Measurements from ENCODE around the gene UBE3D.

The UBE3D gene

DNA sequence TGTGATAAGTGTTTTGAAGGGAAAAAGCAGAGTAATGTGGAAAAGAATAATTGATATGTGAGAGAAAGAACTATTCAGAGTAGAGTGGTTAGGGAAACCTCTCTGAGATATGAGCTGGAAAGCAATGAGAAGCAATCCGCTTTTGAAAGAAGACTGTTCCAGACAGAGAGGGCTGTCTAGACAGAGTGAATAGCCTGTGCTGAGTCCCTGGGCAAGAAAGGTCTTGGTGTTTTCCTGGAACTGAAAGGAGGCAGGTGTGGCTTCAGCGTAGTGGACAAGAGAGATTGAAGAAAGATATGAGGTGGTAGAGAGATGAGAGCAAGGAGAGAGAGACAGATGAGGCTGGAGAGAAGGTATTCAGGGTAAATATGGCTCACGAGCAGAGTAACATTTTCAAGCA, 190.8 kb downstream of the UBE3D start:
- H3K79me2 ChIP-seq (ENCODE audit: insufficient read depth, low read length), result no peaks in the 10 kb centered on the region
- no peaks in the 10 kb centered on the region for H4K20me1 ChIP-seq (ENCODE audit: low read depth, low read length)
- H3K9ac ChIP-seq (ENCODE audit: low read length), result no peak overlapping the region
- H3K36me3 ChIP-seq (ENCODE audit: low read length), result no peaks in the 10 kb centered on the region
- H3F3A ChIP-seq (ENCODE audit: insufficient read depth), result no peaks in the 10 kb centered on the region
- H3K27ac ChIP-seq (ENCODE audit: low read depth, low read length), result no peak overlapping the region
- H3K4me2 ChIP-seq (ENCODE audit: low read depth, low read length, poor library complexity, severe bottlenecking), result no peak overlapping the region
- H3K4me3 ChIP-seq (ENCODE audit: insufficient read depth, low read length, poor library complexity, severe bottlenecking), result no peak overlapping the region
- H3K9me2 ChIP-seq (replicated peaks; ENCODE audit: insufficient read depth, low read length), result no peaks in the 10 kb centered on the region
- no peaks in the 10 kb centered on the region for H3K27me3 ChIP-seq (ENCODE audit: low read length)
- no peak overlapping the region for H2AFZ ChIP-seq (ENCODE audit: low read depth, low read length, severe bottlenecking)
- TF ChIP-seq, protein P1, sequence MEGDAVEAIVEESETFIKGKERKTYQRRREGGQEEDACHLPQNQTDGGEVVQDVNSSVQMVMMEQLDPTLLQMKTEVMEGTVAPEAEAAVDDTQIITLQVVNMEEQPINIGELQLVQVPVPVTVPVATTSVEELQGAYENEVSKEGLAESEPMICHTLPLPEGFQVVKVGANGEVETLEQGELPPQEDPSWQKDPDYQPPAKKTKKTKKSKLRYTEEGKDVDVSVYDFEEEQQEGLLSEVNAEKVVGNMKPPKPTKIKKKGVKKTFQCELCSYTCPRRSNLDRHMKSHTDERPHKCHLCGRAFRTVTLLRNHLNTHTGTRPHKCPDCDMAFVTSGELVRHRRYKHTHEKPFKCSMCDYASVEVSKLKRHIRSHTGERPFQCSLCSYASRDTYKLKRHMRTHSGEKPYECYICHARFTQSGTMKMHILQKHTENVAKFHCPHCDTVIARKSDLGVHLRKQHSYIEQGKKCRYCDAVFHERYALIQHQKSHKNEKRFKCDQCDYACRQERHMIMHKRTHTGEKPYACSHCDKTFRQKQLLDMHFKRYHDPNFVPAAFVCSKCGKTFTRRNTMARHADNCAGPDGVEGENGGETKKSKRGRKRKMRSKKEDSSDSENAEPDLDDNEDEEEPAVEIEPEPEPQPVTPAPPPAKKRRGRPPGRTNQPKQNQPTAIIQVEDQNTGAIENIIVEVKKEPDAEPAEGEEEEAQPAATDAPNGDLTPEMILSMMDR (IDR thresholded peaks at IDR 0.05; ENCODE audit: insufficient read depth, low read length, poor library complexity, severe bottlenecking), result no peak
- TF ChIP-seq EZH2phosphoT487 (conservative IDR thresholded peaks at IDR 0.05; ENCODE audit: low read length), result no peak
- no peaks in the 10 kb centered on the region for H3K9me3 ChIP-seq (ENCODE audit: insufficient read depth, low read length)

- H3K9me3 ChIP-seq (ENCODE audit: insufficient read depth, low read length), result no peaks in the 10 kb centered on the region
- no peak overlapping the region for H3K4me2 ChIP-seq (ENCODE audit: low read depth, low read length, poor library complexity, severe bottlenecking)
- no peak overlapping the region for H3K27ac ChIP-seq (ENCODE audit: low read depth, low read length)
Measured at GRCh38 chr6:82872185-82872584, 193.5 kb downstream of the UBE3D start.

DNA sequence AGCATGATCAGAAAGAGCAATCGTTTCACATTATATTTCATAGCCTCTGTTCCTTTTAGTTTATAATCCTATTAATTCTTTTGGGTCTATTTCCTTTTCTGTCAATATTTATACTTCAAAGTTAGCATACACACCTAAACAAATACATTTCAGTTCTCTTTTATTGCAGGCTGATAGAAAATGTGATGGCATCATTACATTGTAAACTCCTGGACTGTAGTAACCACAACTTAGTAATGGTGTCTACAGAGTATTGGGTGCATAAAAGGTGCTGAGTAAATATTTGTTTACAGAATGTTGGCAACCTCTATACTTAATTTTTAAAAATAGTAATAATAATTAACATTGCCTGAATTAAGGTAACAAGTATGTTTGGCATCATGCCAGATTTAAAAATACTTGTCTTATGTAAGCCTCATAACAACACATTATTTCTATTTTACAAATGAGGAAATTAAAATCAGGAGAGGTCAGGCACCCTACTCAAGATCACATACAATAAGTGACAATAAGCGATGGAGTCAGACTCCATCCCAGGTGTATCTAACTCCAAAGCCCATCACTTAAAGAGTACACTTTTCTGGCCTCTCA, 195.0 kb downstream of the UBE3D start:
- H3K36me3 ChIP-seq (ENCODE audit: low read length), result no peaks in the 10 kb centered on the region
- no peak overlapping the region for H3K4me3 ChIP-seq (ENCODE audit: insufficient read depth, low read length, poor library complexity, severe bottlenecking)
- no peaks in the 10 kb centered on the region for H3K9me2 ChIP-seq (replicated peaks; ENCODE audit: insufficient read depth, low read length)
- no peaks in the 10 kb centered on the region for H3K9me3 ChIP-seq (ENCODE audit: insufficient read depth, low read length)
- no peaks in the 10 kb centered on the region for H3K27me3 ChIP-seq (ENCODE audit: low read length)
- no peaks in the 10 kb centered on the region for H3F3A ChIP-seq (ENCODE audit: insufficient read depth)
- no peaks in the 10 kb centered on the region for H4K20me1 ChIP-seq (ENCODE audit: low read depth, low read length)
- no peak overlapping the region for H2AFZ ChIP-seq (ENCODE audit: low read depth, low read length, severe bottlenecking)
- H3K4me2 ChIP-seq (ENCODE audit: low read depth, low read length, poor library complexity, severe bottlenecking), result no peak overlapping the region
- TF ChIP-seq, protein P1 (IDR thresholded peaks at IDR 0.05; ENCODE audit: insufficient read depth, low read length, poor library complexity, severe bottlenecking), result no peak
- no peak for TF ChIP-seq EZH2phosphoT487 (conservative IDR thresholded peaks at IDR 0.05; ENCODE audit: low read length)
- no peak overlapping the region for H3K9ac ChIP-seq (ENCODE audit: low read length)
- H3K27ac ChIP-seq (ENCODE audit: low read depth, low read length), result no peak overlapping the region
- no peaks in the 10 kb centered on the region for H3K79me2 ChIP-seq (ENCODE audit: insufficient read depth, low read length)

More at GRCh38 chr6:82872185-82872584, 193.5 kb downstream of the UBE3D start:
- Histone ChIP-seq H3K4me3 (ENCODE audit: insufficient read depth, low read length, poor library complexity, severe bottlenecking) (no peak overlapping the region), H3K9ac (ENCODE audit: low read length) (no peak overlapping the region), H3K79me2 (ENCODE audit: insufficient read depth, low read length) (no peaks in the 10 kb centered on the region), H2AFZ (ENCODE audit: low read depth, low read length, severe bottlenecking) (no peak overlapping the region), H4K20me1 (ENCODE audit: low read depth, low read length) (no peaks in the 10 kb centered on the region), H3K9me2 (replicated peaks; ENCODE audit: insufficient read depth, low read length) (no peaks in the 10 kb centered on the region), H3F3A (ENCODE audit: insufficient read depth) (no peaks in the 10 kb centered on the region), H3K27me3 (ENCODE audit: low read length) (no peaks in the 10 kb centered on the region), H3K36me3 (ENCODE audit: low read length) (no peaks in the 10 kb centered on the region)
- no peak for TF ChIP-seq EZH2phosphoT487 (conservative IDR thresholded peaks at IDR 0.05; ENCODE audit: low read length)
- TF ChIP-seq, protein P1 (IDR thresholded peaks at IDR 0.05; ENCODE audit: insufficient read depth, low read length, poor library complexity, severe bottlenecking), result no peak
